Erythroblast (primary cell): ENCODE results near the gene IFT122.

ENCODE experiments used
- GATA1 ChIP-seq: IDR thresholded peaks from 2 replicates; pipeline ENCODE4 v1.6.1; 2011; ENCODE audit warnings: low read depth, mild to moderate bottlenecking, control low read depth, low read length, moderate library complexity
- POLR2A ChIP-seq: IDR thresholded peaks from 2 replicates; pipeline ENCODE4 v1.6.1; 2011; ENCODE audit warnings: mild to moderate bottlenecking, low read length

DNA sequence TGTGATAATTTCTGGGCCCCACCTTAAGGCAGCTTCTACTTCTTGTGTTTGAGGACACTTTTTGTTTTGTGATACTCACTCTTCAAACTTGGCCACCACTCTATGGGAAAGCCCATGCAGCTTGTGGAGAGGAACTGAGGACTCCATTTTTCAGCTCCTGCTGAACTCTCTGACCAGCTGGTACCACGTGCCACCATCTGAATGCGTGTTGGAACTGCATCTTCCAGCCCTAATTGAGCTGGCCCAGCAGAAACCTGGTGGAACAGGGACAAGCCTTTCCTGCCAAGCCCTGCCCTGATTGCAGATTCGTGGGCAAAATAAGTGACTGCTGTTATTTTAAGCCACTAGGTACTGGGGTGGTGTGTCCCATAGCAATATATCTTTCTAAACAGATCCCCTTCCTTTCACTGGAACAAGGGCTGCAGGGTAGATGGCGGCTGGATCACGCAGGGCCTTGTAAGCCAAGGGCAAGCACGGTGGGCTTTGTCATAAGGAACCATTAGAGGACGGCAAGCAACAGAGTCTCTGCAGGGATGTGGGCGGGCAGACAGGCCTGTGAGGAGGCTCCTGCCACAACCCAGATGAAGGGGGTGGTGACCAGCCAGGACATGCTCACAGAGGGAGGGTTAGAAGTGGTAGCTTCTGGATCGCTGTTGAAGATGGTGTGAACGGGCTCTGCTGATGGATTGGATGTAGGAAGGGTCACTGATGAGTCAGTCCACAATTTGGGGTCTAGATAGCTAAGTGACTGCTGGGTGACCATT, 112.4 kb downstream of the IFT122 start:
- no peak for TF ChIP-seq POLR2A
- TF ChIP-seq GATA1 = no peak
